Right lobe of liver (tissue), 4 donors: ENCODE data around the gene CCHCR1.

Experiments used
- CTCF ChIP-seq, 4 donors: fragments of 200-600 bp in 3 of 4; fragments of 450-650 bp in 1 of 4; IDR thresholded peaks; one replicate each; pipeline versions ENCODE4 v1.5.1 to v1.8.0; 2016 to 2022; ENCODE audit warnings: antibody characterized with exemption in 4 of 4, mild to moderate bottlenecking in 2 of 4
- POLR2A ChIP-seq: fragments of 450-650 bp; IDR thresholded peaks from one replicate; pipeline ENCODE4 v1.6.1; 2017; ENCODE audit warnings: antibody characterized with exemption, mild to moderate bottlenecking
- donor health status: DM: no; HTN: no; CAD: no.
- donor health status: DM: no; HTN: no; CAD: no.
- donor health status: DM: no; HTN: yes; CAD: no.

DNA sequence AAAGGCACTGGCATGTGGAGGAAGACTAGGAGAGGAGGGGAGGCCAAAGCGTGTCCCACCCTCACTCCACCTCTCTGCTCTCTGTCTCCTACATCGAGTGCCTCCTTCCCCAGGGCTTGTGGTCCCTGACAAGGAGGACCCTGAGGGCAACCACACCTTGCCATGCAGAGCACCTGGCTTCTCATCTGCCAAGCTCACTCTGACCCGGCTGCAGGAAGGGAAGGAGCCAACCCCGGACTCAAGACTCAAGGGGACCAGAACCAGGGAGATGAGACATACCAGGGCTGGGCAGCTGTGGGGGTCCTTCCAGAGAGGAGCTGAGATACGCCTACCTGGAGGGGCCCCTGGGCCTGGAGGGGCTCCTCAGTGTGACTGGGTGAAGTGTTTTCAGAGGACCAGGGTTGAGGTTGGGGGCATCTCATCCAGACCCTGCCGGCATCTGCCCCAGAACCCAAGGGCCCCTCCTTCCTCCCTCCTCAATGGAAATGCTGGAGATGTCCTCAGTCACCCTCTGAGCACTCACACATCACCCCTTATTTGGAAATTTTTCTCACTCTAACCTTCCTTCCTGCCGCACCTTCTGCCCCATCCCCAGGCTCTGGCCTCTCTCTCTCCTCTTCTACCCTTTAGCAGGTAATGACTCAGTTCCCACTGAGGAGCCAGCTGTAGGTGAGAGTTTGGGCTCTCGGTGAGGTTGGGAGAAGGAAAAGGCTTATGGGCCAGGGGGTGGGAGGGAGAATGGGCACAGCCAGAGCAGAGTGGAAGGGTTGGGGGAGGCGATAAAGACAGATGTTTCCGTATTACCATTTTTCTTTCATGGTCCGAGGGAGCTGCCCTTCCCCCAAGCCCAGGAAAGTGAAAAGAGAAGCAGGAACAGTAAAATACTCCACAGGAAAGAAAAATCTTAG, 44.9 kb upstream of the CCHCR1 start:
- TF ChIP-seq CTCF (IDR thresholded peaks at IDR 0.05) (no peak), POLR2A (no peak)
